GM18520 (cell line): ENCODE results near the gene RFX1.
"Not testable (repeated sequence)": the region's sequence is repeated elsewhere in the genome, so short reads cannot be mapped to it uniquely, and the experiment has no call there.

Experiments
- ATAC-seq: cut with Tn5 transposase; IDR thresholded peaks from one replicate; pipeline ENCODE4 v1.9.1; 2021; ENCODE audit not compliant: unreplicated experiment

Gene RFX1

GRCh38 chr19:13979686-13980085 lies 26.4 kb downstream of the RFX1 start:
- no peak for ATAC-seq

GRCh38 chr19:13979244-13979615 lies 26.9 kb downstream of the RFX1 start:
- no peak for ATAC-seq

GRCh38 chr19:13978351-13979243 lies 27.5 kb downstream of the RFX1 start:
- no peak for ATAC-seq

- ATAC-seq: no peak
These were observed 28.3 kb downstream of the RFX1 start for GRCh38 chr19:13977803-13978202.

DNA sequence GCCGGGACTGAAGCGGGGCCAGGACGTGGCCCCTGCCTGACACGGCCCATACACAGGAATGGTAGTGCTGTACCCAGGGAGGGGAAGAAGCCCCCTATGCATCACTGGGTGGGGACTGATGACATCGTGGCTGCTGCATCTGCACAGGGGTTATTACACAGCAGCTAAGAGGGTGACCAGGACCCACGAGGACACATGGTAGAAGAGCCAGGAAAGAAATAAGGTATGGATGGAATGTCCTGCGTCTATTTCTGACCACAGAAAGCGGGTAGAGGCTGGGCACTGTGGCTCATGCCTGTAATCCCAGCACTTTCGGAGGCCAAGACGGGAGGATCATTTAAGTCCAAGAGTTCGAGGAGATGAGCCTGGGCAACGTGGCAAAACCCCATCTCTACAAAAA lies 29.7 kb downstream of the RFX1 start:
- no peak for ATAC-seq

GRCh38 chr19:13975870-13976269 lies 30.2 kb downstream of the RFX1 start:
- no peak for ATAC-seq

DNA sequence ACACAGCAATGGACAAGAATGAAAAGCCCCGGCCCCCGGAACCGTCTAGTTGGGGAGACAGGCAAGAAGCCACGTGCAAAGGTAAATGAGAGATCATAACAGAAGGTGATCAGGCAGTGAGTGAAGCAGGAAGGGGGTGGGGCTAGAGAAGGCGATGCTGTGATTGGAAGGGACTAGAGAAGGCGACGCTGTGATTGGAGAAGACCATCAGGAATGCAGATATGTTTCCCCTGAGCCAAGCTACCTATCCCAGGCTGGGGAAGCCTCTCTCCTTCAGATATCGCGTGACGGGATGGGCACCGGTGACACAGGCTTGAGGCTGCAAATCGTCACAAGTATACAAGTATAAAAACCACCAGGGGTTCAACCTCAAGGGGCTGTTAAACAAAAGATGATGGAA lies 32.0 kb downstream of the RFX1 start:
- no peak for ATAC-seq

DNA sequence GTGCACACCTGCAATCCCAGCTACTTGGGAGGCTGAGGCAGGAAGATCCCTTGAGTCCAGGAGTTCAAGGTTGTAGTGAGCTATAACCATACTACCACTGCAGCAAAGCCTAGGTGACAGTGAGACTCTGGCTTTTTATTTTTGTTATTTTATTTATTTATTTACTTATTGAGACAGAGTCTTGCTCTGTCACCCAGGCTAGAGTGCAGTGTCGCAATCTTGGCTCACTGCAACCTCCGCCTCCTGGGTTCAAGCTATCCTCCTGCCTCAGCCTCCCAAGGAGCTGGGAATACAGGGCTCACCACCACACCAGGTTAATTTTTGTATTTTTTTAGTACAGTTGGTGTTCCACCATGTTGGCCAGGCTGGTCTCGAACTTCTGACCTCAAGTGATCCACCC lies 32.6 kb downstream of the RFX1 start:
- ATAC-seq: not testable (repeated sequence)

DNA sequence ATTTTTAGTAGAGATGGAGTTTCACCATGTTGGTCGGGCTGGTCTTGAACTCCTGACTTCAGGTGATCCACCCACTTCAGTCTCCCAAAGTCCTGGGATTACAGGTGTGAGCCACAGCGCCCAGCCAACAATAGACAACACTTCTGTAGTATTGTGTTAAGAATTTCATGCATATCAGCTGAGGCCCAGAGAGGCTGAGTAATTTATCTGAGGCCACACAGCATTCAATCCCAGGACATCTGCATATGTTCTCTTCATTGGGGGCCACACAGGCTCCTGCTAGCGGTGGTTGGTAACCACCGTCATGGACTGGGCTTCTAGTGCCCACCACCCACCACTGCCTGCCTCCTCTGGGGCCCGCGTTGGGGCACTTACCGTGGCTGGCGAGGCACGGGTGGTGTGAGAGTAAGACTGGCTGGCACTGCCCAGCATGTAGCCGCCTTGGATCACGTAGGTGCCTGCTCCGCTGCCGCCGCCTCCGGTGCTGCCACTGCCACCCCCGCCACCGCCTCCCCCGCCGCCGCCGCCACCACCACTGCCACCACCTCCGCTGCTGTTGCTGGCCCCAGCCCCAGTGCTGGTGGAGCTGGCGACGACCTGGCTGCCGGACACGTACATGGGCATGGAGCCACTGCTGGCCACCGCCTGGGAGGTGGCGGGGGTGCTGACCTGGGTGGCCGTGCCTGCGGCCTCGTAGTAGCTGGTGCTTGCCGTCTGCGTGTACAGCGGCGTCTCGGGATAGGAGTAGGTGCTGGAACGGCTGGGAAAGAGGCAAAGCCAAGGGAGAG lies 33.6 kb downstream of the RFX1 start:
- ATAC-seq: no peak

DNA sequence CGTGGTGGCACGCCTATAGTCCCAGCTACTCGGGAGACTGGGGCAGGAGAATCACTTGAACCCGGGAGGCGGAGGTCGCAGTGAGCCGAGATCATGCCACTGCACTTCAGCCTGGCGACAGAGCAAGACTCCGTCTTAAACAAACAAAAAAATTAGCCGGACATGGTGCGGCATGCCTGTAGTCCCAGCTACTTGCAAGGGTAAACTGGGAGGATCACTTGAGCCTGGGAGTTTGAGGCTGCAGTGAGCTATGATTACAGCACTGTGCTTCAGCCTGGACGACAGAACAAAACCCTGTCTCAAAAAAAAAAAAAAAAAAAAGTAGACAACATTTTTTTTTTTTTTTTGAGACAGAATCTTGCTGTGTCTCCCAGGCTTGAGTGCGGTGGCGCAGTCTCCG lies 34.3 kb downstream of the RFX1 start:
- not testable (repeated sequence) for ATAC-seq

GRCh38 chr19:13969897-13970296 lies 36.2 kb downstream of the RFX1 start:
- ATAC-seq: no peak

DNA sequence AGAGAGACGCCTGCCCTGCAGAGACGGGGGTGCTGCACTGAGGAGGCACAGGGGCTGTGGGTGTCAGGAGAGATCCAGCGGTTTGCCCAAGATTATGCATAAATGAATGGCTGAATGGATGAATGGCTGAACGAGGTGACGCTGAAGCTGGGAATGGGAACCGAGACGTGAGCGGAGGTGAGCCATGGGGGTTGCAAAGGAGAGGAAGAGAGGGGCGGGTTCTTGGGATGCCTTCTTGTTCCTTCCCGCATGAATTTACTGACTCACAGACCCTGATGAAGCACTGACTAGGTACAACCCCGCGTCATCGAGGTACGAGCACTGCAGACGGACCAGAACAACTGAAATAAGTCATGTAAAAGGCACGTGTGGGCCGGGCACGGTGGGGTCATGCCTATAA lies 37.1 kb downstream of the RFX1 start:
- no peak for ATAC-seq

- no peak for ATAC-seq
These were observed 37.7 kb downstream of the RFX1 start for GRCh38 chr19:13968383-13968935.

DNA sequence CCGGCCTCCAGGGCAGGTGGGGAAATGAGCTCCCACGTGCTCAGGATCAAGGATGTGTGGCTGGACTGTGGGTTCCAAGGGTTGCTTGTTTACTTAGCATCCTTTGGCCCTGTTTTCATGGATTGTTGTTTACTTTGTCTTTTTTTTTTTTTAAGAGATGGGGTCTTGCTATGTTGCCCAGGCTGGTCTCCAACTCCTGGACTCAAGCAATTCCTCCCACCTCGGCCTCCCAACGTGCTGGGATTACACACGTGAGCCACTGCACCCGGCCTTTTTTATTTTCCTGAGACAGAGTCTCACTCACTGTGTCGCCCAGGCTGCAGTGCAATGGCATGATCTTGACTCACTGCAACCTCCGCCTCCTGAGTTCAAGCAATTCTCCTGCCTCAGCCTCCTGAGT lies 38.9 kb downstream of the RFX1 start:
- ATAC-seq: not testable (repeated sequence)

GRCh38 chr19:13966684-13967128 lies 39.4 kb downstream of the RFX1 start:
- no peak for ATAC-seq

- no peak for ATAC-seq
These were observed 40.0 kb downstream of the RFX1 start for GRCh38 chr19:13965926-13966683.

- no peak for ATAC-seq
These were observed 40.7 kb downstream of the RFX1 start for GRCh38 chr19:13965377-13965896.

DNA sequence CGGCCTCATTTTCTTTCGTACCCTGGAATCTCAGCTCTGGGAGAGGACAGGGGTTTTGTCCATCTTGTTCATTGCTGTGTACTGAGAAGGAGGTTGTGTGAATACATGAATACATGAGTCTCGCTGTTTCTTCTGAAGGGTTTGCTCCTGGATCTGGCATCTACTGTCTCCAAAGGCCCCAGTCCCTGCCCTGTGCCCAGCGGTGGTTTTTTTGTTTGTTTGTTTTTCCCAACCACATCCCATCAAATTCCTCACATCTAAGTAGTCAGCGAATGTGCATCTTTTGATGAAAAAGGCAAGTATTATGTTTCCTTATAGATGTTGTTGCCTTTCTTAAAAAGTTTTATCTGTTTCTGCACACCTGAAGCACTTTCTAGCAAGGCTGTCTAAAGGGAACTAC lies 41.3 kb downstream of the RFX1 start:
- no peak for ATAC-seq

- ATAC-seq: no peak
These were observed 42.5 kb downstream of the RFX1 start for GRCh38 chr19:13963603-13964105.

- no peak for ATAC-seq
These were observed 43.2 kb downstream of the RFX1 start for GRCh38 chr19:13962699-13963602.
